Measurements from ENCODE around the gene ARL2BP.

DNA sequence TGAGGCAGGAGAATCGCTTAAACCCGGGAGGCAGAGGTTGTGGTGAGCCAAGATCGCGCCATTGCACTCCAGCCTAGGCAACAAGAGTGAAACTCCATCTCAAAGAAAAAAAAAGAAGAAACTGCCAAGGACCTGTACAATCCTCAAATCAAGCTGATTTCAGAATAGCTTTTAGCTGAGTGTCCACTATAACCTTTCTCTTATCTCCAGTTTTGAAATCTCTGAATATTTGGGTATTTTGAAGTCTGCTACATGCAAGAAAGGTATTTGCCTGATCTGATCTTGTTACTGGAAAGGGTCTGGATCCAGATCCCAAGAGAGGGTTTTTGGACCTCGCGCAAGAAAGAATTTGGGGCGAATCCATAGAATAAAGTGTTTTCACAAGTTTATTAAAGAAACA lies 19.1 kb upstream of the ARL2BP start:
- TF ChIP-seq TAF1 (IDR thresholded peaks at IDR 0.05; ENCODE audit: low read depth, low read length) (no peak), POLR2A (IDR thresholded peaks at IDR 0.05; ENCODE audit: low read depth, low read length) (no peak), PAX5 (IDR thresholded peaks at IDR 0.05; ENCODE audit: insufficient read depth, low read length, severe bottlenecking) (no peak), POU2F2 (IDR thresholded peaks at IDR 0.05; ENCODE audit: low read depth, low read length) (no peak)
